Natural killer cell (primary cell): ENCODE data around the gene TMEM59. TPM values are rescaled to one million over a fixed set of nuclear protein-coding genes. Genes with fewer than 3 reads are reported as not detected.

Experiments used
- ATAC-seq, 3 donors: fragments of 150-1000 bp in 2 of 3; fragments of 200-7000 bp in 1 of 3; cut with Tn5 transposase; 1 replicate in 1 of 3; 2 replicates in 2 of 3; pipeline ENCODE4 v1.10.0; 2021; ENCODE audit warnings: mild to moderate bottlenecking in 2 of 3, moderate library complexity in 2 of 3
- DNase-seq, 2 donors: peaks; one replicate each; pipeline versions ENCODE4 v3.0.0 to v3.0.0-alpha.2; 2013 to 2021; ENCODE audit warnings: mixed read lengths in 1 of 2
- H3K27ac ChIP-seq: one replicate; pipeline ENCODE4 v1.5.1; 2013; ENCODE audit warnings: mild to moderate bottlenecking, low read length
- H3K27me3 ChIP-seq: one replicate; pipeline ENCODE4 v1.6.1; 2013; ENCODE audit warnings: low read length; ENCODE audit not compliant: control insufficient read depth, insufficient read depth
- H3K36me3 ChIP-seq: one replicate; pipeline ENCODE4 v1.6.1; 2013; ENCODE audit warnings: low read length; ENCODE audit not compliant: control insufficient read depth, insufficient read depth
- H3K4me1 ChIP-seq: one replicate; pipeline ENCODE4 v1.6.1; 2013; ENCODE audit warnings: low read length; ENCODE audit not compliant: control insufficient read depth, insufficient read depth
- H3K4me3 ChIP-seq: one replicate; pipeline ENCODE4 v1.5.1; 2013; ENCODE audit warnings: low read length
- H3K9me3 ChIP-seq: one replicate; pipeline ENCODE4 v1.6.1; 2013; ENCODE audit warnings: low read length; ENCODE audit not compliant: control insufficient read depth, insufficient read depth
- H3K27ac Mint-ChIP-seq, 2 donors: one replicate each; pipeline ENCODE4 v1.8.0; 2022; ENCODE audit warnings: mild to moderate bottlenecking in 2 of 2, mixed read lengths in 2 of 2, moderate library complexity in 1 of 2
- H3K27me3 Mint-ChIP-seq, 2 donors: one replicate each; pipeline ENCODE4 v1.8.0; 2022; ENCODE audit warnings: low read depth in 2 of 2, mixed read lengths in 2 of 2
- H3K36me3 Mint-ChIP-seq: one replicate; pipeline ENCODE4 v1.8.0; 2022; ENCODE audit warnings: mixed read lengths
- H3K4me1 Mint-ChIP-seq, 2 donors: one replicate each; pipeline ENCODE4 v1.8.0; 2022; ENCODE audit warnings: mixed read lengths in 2 of 2
- H3K4me3 Mint-ChIP-seq: one replicate; pipeline ENCODE4 v1.8.0; 2022; ENCODE audit warnings: mild to moderate bottlenecking, moderate library complexity, mixed read lengths
- H3K9me3 Mint-ChIP-seq, 2 donors: one replicate each; pipeline ENCODE4 v1.8.0; 2022; ENCODE audit warnings: mixed read lengths in 2 of 2
- CTCF ChIP-seq: fragments of 200-600 bp; IDR thresholded peaks from one replicate; pipeline ENCODE4 v1.8.0; 2022; ENCODE audit warnings: antibody characterized with exemption
- WGBS: methylation state at CpG from one replicate; pipeline ENCODE4 v1.1.7; 2013; ENCODE audit warnings: missing lambda C conversion rate; ENCODE audit not compliant: insufficient coverage; 5-methylcytosine and 5-hydroxymethylcytosine counted together
- intact Hi-C: fragments of 100-400 bp; cut with micrococcal nuclease; formaldehyde crosslinking; loops from one replicate; pipeline ENCODE4 v1.14.2; 2022
- total RNA-seq, 4 donors: library from RNA; stranded (reverse); fragments of 120-200 nt in 1 of 4; gene quantifications; one replicate each; pipeline versions ENCODE4 v1.2.3 to v1.2.4, GENCODE V29; 2013 to 2022

TMEM59 gene
- total RNA-seq, 3 donors from 2014 or later (not counting 1 experiment from before 2014, with no cell fraction given), result 187 to 202 (median 199) TPM

- ATAC-seq (no peak), DNase-seq (no peak)
- Mint-ChIP-seq H3K4me1 (peaks cover 5 to 10% of the 10 kb centered on the region in 2 donors), H3K27me3 (no peaks in the 10 kb centered on the region), H3K27ac (peak overlapping the region in 1 of 2 donors; percentile 11), H3K36me3 (no peaks in the 10 kb centered on the region), H3K4me3 (no peak overlapping the region), H3K9me3 (no peaks in the 10 kb centered on the region)
- intact Hi-C loops, result no loop called here
- Histone ChIP-seq H3K36me3 (peaks cover 3% of the 10 kb centered on the region), H3K27ac (no peak overlapping the region), H3K4me3 (no peak overlapping the region), H3K9me3 (no peaks in the 10 kb centered on the region), H3K27me3 (no peaks in the 10 kb centered on the region), H3K4me1 (no peaks in the 10 kb centered on the region)
- no peak for TF ChIP-seq CTCF
Measured at GRCh38 chr1:54077359-54077758, 24.4 kb upstream of the TMEM59 start.

GRCh38 chr1:54070171-54070837 lies 17.3 kb upstream of the TMEM59 start:
- no peak overlapping the region for H3K4me3 Mint-ChIP-seq
- H3K4me1 ChIP-seq, result no peaks in the 10 kb centered on the region
- DNase-seq (peak in 1 of 2 donors; percentile 73), ATAC-seq (peak; percentile 91 to 100 (median 98))
- no peaks in the 10 kb centered on the region for H3K4me1 Mint-ChIP-seq
- H3K9me3 Mint-ChIP-seq, result no peaks in the 10 kb centered on the region
- H3K9me3 ChIP-seq, result no peaks in the 10 kb centered on the region
- peaks cover 5% of the 10 kb centered on the region for H3K36me3 ChIP-seq
- H3K27ac ChIP-seq, result no peak overlapping the region
- no peaks in the 10 kb centered on the region for H3K27me3 ChIP-seq
- H3K27ac Mint-ChIP-seq, result no peak overlapping the region
- intact Hi-C loops, result loop anchor here (1.0 to 5.0 kb wide), 2 partner anchors 419 to 732 kb away; partner anchors contain the start of gene TTC22
- H3K27me3 Mint-ChIP-seq, result no peaks in the 10 kb centered on the region
- peak; percentile 98 for TF ChIP-seq CTCF
- no peaks in the 10 kb centered on the region for H3K36me3 Mint-ChIP-seq
- no peak overlapping the region for H3K4me3 ChIP-seq
- 38% methylated on average over 1 of the region's 2 CpGs for WGBS

- ATAC-seq, result peak in 2 of 3 donors; percentile 21 to 25
Measured at GRCh38 chr1:54069791-54070170, 16.8 kb upstream of the TMEM59 start.

More at GRCh38 chr1:54069791-54070170, 16.8 kb upstream of the TMEM59 start:
- DNase-seq, result no peak
- Mint-ChIP-seq H3K4me1 (no peaks in the 10 kb centered on the region), H3K9me3 (no peaks in the 10 kb centered on the region), H3K27ac (no peak overlapping the region), H3K4me3 (no peak overlapping the region), H3K27me3 (no peaks in the 10 kb centered on the region), H3K36me3 (no peaks in the 10 kb centered on the region)
- no peaks in the 10 kb centered on the region for H3K9me3 ChIP-seq
- H3K36me3 ChIP-seq, result peaks cover 5% of the 10 kb centered on the region
- no peak overlapping the region for H3K4me3 ChIP-seq
- H3K4me1 ChIP-seq, result no peaks in the 10 kb centered on the region
- no peaks in the 10 kb centered on the region for H3K27me3 ChIP-seq
- no peak overlapping the region for H3K27ac ChIP-seq
- intact Hi-C loops, result loop anchor here (1.0 to 5.0 kb wide), 2 partner anchors 420 to 733 kb away; partner anchors contain the start of gene TTC22
- WGBS, result 67% methylated on average over 1 of the region's 1 CpG
- no peak for TF ChIP-seq CTCF
